Ascending aorta (tissue), 2 donors: ENCODE measurements around the gene HGFAC. TPM values are rescaled to one million over a fixed set of nuclear protein-coding genes. Genes with fewer than 3 reads are reported as not detected.

ENCODE experiments used
- DNase-seq, 2 donors: peaks; one replicate each; pipeline ENCODE4 v3.0.0-alpha.2; 2019; ENCODE audit warnings: low spot score in 2 of 2
- H3K27ac ChIP-seq, 2 donors: fragments of 200-600 bp; sonication (generic); one replicate each; pipeline ENCODE4 v1.5.1; 2016 to 2017; ENCODE audit warnings: mild to moderate bottlenecking in 1 of 2
- H3K27me3 ChIP-seq: fragments of 200-600 bp; sonication (generic); one replicate; pipeline ENCODE4 v1.5.1; 2017
- H3K36me3 ChIP-seq, 2 donors: fragments of 200-600 bp; sonication (generic); one replicate each; pipeline ENCODE4 v1.5.1; 2016
- H3K4me1 ChIP-seq, 2 donors: fragments of 200-600 bp; sonication (generic); one replicate each; pipeline ENCODE4 v1.5.1; 2016 to 2017; ENCODE audit warnings: mild to moderate bottlenecking in 1 of 2
- H3K4me3 ChIP-seq, 2 donors: fragments of 200-600 bp; sonication (generic); one replicate each; pipeline ENCODE4 v1.5.1; 2016 to 2017; ENCODE audit warnings: mild to moderate bottlenecking in 1 of 2
- H3K9me3 ChIP-seq, 2 donors: fragments of 200-600 bp; sonication (generic); one replicate each; pipeline ENCODE4 v1.5.1; 2016
- CTCF ChIP-seq, 3 experiments: fragments of 200-600 bp in 2 of 3; fragments of 450-650 bp in 1 of 3; sonication (generic) in 2 of 3; IDR thresholded peaks; one replicate each; pipeline ENCODE4 v1.5.1; 2016 to 2019; ENCODE audit warnings: antibody characterized with exemption in 3 of 3, mild to moderate bottlenecking in 1 of 3, moderate library complexity in 1 of 3
- intact Hi-C: fragments of 100-400 bp; cut with DNase I; formaldehyde crosslinking; loops from one replicate; pipeline ENCODE4 v1.15.1; 2023
- total RNA-seq: library from RNA; depleted of rRNA; stranded (reverse); fragments of >200 nt; gene quantifications from one replicate; pipeline ENCODE4 v1.1.0, GENCODE V29; 2016

Gene HGFAC
- total RNA-seq, 1 donor from 2014 or later = 2.2 TPM

- peak in 1 of 2 donors; percentile 58 for DNase-seq
- Histone ChIP-seq H3K36me3 (no peaks in the 10 kb centered on the region), H3K27ac (no peak overlapping the region), H3K4me1 (peaks cover 0 to 9% of the 10 kb centered on the region in 2 donors), H3K4me3 (no peak overlapping the region), H3K9me3 (no peaks in the 10 kb centered on the region), H3K27me3 (no peaks in the 10 kb centered on the region)
- TF ChIP-seq CTCF (IDR thresholded peaks at IDR 0.05) = no peak
- intact Hi-C loops = no loop called here
Measured at GRCh38 chr4:3399277-3400194, 42.2 kb upstream of the HGFAC start.

GRCh38 chr4:3401436-3402171 lies 40.2 kb upstream of the HGFAC start:
- peak in 1 of 2 donors; percentile 57 for DNase-seq
- intact Hi-C loops = no loop called here
- no peaks in the 10 kb centered on the region for H3K9me3 ChIP-seq
- H3K36me3 ChIP-seq = no peaks in the 10 kb centered on the region
- H3K4me1 ChIP-seq = peaks cover 0 to 18% of the 10 kb centered on the region in 2 donors
- H3K4me3 ChIP-seq = no peak overlapping the region
- H3K27ac ChIP-seq = peak overlapping the region in 1 of 2 donors; percentile 82
- no peak for TF ChIP-seq CTCF (IDR thresholded peaks at IDR 0.05)
- H3K27me3 ChIP-seq = no peaks in the 10 kb centered on the region

GRCh38 chr4:3402491-3403347 lies 39.0 kb upstream of the HGFAC start:
- no peaks in the 10 kb centered on the region for H3K9me3 ChIP-seq
- peak overlapping the region; percentile 82 to 83 for H3K27ac ChIP-seq
- H3K4me3 ChIP-seq = no peak overlapping the region
- DNase-seq = peak in 1 of 2 donors; percentile 83
- H3K4me1 ChIP-seq = peaks cover 0 to 18% of the 10 kb centered on the region in 2 donors
- intact Hi-C loops = no loop called here
- no peaks in the 10 kb centered on the region for H3K36me3 ChIP-seq
- no peaks in the 10 kb centered on the region for H3K27me3 ChIP-seq
- no peak for TF ChIP-seq CTCF (IDR thresholded peaks at IDR 0.05)

GRCh38 chr4:3403348-3403906 lies 38.3 kb upstream of the HGFAC start:
- Histone ChIP-seq H3K27ac (peak overlapping the region; percentile 82 to 83), H3K36me3 (no peaks in the 10 kb centered on the region), H3K4me3 (no peak overlapping the region), H3K9me3 (no peaks in the 10 kb centered on the region), H3K27me3 (no peaks in the 10 kb centered on the region), H3K4me1 (peaks cover 0 to 18% of the 10 kb centered on the region in 2 donors)
- intact Hi-C loops = no loop called here
- no peak for DNase-seq
- no peak for TF ChIP-seq CTCF (IDR thresholded peaks at IDR 0.05)

- TF ChIP-seq CTCF (IDR thresholded peaks at IDR 0.05) = no peak
- Histone ChIP-seq H3K4me3 (no peak overlapping the region), H3K36me3 (no peaks in the 10 kb centered on the region), H3K27me3 (no peaks in the 10 kb centered on the region), H3K4me1 (peaks cover 0 to 18% of the 10 kb centered on the region in 2 donors), H3K9me3 (no peaks in the 10 kb centered on the region), H3K27ac (peak overlapping the region; percentile 52 to 63)
- intact Hi-C loops = no loop called here
- peak in 1 of 2 donors; percentile 33 for DNase-seq
Measured at GRCh38 chr4:3404546-3404945, 37.2 kb upstream of the HGFAC start.
